Right lobe of liver (tissue), 4 donors: ENCODE measurements around the gene RYR3.

Source experiments
- CTCF ChIP-seq, 4 donors: fragments of 200-600 bp in 3 of 4; fragments of 450-650 bp in 1 of 4; IDR thresholded peaks; one replicate each; pipeline versions ENCODE4 v1.5.1 to v1.8.0; 2016 to 2022; ENCODE audit warnings: antibody characterized with exemption in 4 of 4, mild to moderate bottlenecking in 2 of 4
- POLR2A ChIP-seq: fragments of 450-650 bp; IDR thresholded peaks from one replicate; pipeline ENCODE4 v1.6.1; 2017; ENCODE audit warnings: antibody characterized with exemption, mild to moderate bottlenecking
- donor health status: DM: no; HTN: no; CAD: no.
- donor health status: DM: no; HTN: no; CAD: no.
- donor health status: DM: no; HTN: yes; CAD: no.

GRCh38 chr15:33678176-33678575 lies 367.4 kb downstream of the RYR3 start:
- TF ChIP-seq CTCF (IDR thresholded peaks at IDR 0.05) (no peak), POLR2A (no peak)
